ENCODE data around the gene ITFG2. TPM values are rescaled to one million over a fixed set of nuclear protein-coding genes. Genes with fewer than 3 reads are reported as not detected.

The ITFG2 gene
- total and polyA plus RNA-seq, 2 experiments from 2014 or later: 17.3 to 32.6 TPM

DNA sequence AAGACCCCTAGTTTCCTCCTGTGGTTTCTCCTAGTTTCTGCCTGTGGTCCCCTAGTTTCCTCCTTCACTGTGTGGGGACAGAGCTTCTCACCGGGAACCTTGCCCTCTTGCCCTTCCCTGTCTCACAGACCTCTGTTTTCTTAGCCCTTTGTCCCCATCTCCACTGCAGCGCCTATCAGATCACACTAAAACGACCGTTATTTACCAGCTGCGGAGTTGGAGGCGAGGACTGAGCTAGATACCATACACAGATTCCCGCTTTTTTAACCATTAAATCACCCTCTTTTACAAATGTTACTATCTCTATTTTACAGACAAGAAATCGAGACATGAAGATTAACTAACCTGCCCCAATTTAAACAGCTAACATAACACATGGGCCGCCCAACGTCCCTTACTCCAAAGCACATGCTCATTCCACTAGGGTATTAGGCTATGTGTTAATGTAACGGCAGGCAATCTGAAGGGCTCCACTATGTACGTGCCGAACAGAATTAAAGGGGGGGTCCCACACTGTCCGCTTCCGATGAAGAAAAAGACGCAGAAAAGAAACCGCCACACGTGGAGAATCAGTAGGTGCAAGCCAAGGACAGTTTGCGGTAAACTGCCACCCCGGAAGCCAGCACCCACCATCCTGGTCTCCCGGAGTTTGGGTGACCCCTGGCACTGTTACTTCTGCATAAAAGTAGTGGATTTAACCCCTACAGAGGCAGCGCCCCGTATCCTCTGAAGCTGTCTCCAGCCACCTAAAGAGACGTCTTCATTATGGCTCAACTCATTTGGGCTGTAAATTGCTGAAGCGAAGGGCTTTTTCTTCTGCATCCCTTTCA, 19.6 kb upstream of the ITFG2 start:
- Histone ChIP-seq H3F3A (replicated peaks; ENCODE audit: low read depth) (peaks cover 20% of the 10 kb centered on the region), H3K36me3 (ENCODE audit: insufficient read depth) (peaks cover 15% of the 10 kb centered on the region), H3K79me2 (replicated peaks; ENCODE audit: insufficient read depth) (peaks cover 23% of the 10 kb centered on the region), H3K9me2 (ENCODE audit: insufficient read depth) (no peaks in the 10 kb centered on the region), H3K4me3 (peak overlapping the region; percentile 91; the same call in 1 of the 2 replicates), H2AFZ (no peak overlapping the region), H3K27ac (ENCODE audit: low read depth) (no peak overlapping the region), H4K20me1 (replicated peaks; ENCODE audit: insufficient read depth) (peaks cover 17% of the 10 kb centered on the region), H3K27me3 (ENCODE audit: insufficient read depth) (no peaks in the 10 kb centered on the region), H3K4me1 (ENCODE audit: insufficient read depth) (peaks cover 24% of the 10 kb centered on the region), H3K4me2 (no peak overlapping the region)
- Mint-ChIP-seq H3K27me3 (ENCODE audit: insufficient read depth, low read depth, poor library complexity) (peaks cover 22% of the 10 kb centered on the region), H3K27ac (no peak overlapping the region), H3K9me3 (peaks cover 5% of the 10 kb centered on the region; the same call in 1 of the 3 replicates), H3K36me3 (ENCODE audit: low read depth) (peaks cover 20% of the 10 kb centered on the region), H3K4me3 (peak overlapping the region; percentile 77), H3K4me1 (peaks cover 32% of the 10 kb centered on the region)
- TF ChIP-seq, protein P1, sequence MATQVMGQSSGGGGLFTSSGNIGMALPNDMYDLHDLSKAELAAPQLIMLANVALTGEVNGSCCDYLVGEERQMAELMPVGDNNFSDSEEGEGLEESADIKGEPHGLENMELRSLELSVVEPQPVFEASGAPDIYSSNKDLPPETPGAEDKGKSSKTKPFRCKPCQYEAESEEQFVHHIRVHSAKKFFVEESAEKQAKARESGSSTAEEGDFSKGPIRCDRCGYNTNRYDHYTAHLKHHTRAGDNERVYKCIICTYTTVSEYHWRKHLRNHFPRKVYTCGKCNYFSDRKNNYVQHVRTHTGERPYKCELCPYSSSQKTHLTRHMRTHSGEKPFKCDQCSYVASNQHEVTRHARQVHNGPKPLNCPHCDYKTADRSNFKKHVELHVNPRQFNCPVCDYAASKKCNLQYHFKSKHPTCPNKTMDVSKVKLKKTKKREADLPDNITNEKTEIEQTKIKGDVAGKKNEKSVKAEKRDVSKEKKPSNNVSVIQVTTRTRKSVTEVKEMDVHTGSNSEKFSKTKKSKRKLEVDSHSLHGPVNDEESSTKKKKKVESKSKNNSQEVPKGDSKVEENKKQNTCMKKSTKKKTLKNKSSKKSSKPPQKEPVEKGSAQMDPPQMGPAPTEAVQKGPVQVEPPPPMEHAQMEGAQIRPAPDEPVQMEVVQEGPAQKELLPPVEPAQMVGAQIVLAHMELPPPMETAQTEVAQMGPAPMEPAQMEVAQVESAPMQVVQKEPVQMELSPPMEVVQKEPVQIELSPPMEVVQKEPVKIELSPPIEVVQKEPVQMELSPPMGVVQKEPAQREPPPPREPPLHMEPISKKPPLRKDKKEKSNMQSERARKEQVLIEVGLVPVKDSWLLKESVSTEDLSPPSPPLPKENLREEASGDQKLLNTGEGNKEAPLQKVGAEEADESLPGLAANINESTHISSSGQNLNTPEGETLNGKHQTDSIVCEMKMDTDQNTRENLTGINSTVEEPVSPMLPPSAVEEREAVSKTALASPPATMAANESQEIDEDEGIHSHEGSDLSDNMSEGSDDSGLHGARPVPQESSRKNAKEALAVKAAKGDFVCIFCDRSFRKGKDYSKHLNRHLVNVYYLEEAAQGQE (IDR thresholded peaks at IDR 0.05; ENCODE audit: unreplicated experiment): no peak
- TF ChIP-seq, protein P2, sequence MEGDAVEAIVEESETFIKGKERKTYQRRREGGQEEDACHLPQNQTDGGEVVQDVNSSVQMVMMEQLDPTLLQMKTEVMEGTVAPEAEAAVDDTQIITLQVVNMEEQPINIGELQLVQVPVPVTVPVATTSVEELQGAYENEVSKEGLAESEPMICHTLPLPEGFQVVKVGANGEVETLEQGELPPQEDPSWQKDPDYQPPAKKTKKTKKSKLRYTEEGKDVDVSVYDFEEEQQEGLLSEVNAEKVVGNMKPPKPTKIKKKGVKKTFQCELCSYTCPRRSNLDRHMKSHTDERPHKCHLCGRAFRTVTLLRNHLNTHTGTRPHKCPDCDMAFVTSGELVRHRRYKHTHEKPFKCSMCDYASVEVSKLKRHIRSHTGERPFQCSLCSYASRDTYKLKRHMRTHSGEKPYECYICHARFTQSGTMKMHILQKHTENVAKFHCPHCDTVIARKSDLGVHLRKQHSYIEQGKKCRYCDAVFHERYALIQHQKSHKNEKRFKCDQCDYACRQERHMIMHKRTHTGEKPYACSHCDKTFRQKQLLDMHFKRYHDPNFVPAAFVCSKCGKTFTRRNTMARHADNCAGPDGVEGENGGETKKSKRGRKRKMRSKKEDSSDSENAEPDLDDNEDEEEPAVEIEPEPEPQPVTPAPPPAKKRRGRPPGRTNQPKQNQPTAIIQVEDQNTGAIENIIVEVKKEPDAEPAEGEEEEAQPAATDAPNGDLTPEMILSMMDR (conservative IDR thresholded peaks at IDR 0.05; ENCODE audit: low read depth in 2 of 2): no peak
- TF ChIP-seq JUNB (IDR thresholded peaks at IDR 0.05; ENCODE audit: unreplicated experiment): no peak
- ATAC-seq (no peak), DNase-seq (ENCODE audit: low spot score) (no peak)

DNA sequence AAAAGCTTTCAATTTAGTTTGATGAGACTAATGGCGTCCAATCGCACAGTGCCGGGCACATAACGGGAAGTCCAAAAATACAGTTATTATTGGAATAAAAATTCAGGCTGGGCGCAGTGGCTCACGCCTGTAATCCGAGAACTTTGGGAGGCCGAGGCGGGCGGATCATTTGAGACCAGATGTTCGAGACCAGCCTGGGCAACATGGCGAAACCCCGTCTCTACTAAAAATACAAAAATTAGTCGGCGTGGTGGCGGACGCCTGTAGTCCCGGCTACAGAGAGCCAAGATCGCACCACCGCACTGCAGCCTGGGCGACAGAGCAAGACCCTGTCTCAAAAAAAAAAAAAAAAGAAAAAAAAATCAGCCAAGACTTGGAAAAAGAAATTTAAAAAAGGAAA, 18.9 kb upstream of the ITFG2 start:
- Mint-ChIP-seq H3K4me1 (peaks cover 32% of the 10 kb centered on the region), H3K4me3 (peak overlapping the region; percentile 77), H3K27ac (no peak overlapping the region), H3K27me3 (ENCODE audit: insufficient read depth, low read depth, poor library complexity) (peaks cover 22% of the 10 kb centered on the region), H3K36me3 (ENCODE audit: low read depth) (peaks cover 27% of the 10 kb centered on the region), H3K9me3 (peaks cover 5% of the 10 kb centered on the region; the same call in 1 of the 3 replicates)
- DNase-seq (ENCODE audit: low spot score): no peak
- Histone ChIP-seq H3K4me2 (peak overlapping the region; percentile 77), H3K36me3 (ENCODE audit: insufficient read depth) (peaks cover 22% of the 10 kb centered on the region), H3K4me1 (ENCODE audit: insufficient read depth) (peaks cover 24% of the 10 kb centered on the region), H3F3A (replicated peaks; ENCODE audit: low read depth) (peaks cover 24% of the 10 kb centered on the region), H4K20me1 (replicated peaks; ENCODE audit: insufficient read depth) (peaks cover 22% of the 10 kb centered on the region), H3K4me3 (peak overlapping the region; percentile 91), H3K27ac (ENCODE audit: low read depth) (no peak overlapping the region), H3K9me2 (ENCODE audit: insufficient read depth) (no peaks in the 10 kb centered on the region), H3K79me2 (replicated peaks; ENCODE audit: insufficient read depth) (peaks cover 28% of the 10 kb centered on the region), H2AFZ (no peak overlapping the region; the same call in 1 of the 2 replicates), H3K27me3 (ENCODE audit: insufficient read depth) (no peaks in the 10 kb centered on the region)
- ATAC-seq: no peak
- TF ChIP-seq, protein P3, sequence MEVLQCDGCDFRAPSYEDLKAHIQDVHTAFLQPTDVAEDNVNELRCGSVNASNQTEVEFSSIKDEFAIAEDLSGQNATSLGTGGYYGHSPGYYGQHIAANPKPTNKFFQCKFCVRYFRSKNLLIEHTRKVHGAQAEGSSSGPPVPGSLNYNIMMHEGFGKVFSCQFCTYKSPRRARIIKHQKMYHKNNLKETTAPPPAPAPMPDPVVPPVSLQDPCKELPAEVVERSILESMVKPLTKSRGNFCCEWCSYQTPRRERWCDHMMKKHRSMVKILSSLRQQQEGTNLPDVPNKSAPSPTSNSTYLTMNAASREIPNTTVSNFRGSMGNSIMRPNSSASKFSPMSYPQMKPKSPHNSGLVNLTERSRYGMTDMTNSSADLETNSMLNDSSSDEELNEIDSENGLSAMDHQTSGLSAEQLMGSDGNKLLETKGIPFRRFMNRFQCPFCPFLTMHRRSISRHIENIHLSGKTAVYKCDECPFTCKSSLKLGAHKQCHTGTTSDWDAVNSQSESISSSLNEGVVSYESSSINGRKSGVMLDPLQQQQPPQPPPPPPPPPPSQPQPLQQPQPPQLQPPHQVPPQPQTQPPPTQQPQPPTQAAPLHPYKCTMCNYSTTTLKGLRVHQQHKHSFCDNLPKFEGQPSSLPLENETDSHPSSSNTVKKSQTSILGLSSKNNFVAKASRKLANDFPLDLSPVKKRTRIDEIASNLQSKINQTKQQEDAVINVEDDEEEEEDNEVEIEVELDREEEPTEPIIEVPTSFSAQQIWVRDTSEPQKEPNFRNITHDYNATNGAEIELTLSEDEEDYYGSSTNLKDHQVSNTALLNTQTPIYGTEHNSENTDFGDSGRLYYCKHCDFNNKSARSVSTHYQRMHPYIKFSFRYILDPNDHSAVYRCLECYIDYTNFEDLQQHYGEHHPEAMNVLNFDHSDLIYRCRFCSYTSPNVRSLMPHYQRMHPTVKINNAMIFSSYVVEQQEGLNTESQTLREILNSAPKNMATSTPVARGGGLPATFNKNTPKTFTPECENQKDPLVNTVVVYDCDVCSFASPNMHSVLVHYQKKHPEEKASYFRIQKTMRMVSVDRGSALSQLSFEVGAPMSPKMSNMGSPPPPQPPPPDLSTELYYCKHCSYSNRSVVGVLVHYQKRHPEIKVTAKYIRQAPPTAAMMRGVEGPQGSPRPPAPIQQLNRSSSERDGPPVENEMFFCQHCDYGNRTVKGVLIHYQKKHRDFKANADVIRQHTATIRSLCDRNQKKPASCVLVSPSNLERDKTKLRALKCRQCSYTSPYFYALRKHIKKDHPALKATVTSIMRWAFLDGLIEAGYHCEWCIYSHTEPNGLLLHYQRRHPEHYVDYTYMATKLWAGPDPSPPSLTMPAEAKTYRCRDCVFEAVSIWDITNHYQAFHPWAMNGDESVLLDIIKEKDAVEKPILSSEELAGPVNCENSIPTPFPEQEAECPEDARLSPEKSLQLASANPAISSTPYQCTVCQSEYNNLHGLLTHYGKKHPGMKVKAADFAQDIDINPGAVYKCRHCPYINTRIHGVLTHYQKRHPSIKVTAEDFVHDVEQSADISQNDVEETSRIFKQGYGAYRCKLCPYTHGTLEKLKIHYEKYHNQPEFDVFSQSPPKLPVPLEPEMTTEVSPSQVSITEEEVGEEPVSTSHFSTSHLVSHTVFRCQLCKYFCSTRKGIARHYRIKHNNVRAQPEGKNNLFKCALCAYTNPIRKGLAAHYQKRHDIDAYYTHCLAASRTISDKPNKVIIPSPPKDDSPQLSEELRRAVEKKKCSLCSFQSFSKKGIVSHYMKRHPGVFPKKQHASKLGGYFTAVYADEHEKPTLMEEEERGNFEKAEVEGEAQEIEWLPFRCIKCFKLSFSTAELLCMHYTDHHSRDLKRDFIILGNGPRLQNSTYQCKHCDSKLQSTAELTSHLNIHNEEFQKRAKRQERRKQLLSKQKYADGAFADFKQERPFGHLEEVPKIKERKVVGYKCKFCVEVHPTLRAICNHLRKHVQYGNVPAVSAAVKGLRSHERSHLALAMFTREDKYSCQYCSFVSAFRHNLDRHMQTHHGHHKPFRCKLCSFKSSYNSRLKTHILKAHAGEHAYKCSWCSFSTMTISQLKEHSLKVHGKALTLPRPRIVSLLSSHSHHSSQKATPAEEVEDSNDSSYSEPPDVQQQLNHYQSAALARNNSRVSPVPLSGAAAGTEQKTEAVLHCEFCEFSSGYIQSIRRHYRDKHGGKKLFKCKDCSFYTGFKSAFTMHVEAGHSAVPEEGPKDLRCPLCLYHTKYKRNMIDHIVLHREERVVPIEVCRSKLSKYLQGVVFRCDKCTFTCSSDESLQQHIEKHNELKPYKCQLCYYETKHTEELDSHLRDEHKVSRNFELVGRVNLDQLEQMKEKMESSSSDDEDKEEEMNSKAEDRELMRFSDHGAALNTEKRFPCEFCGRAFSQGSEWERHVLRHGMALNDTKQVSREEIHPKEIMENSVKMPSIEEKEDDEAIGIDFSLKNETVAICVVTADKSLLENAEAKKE (CRISPR knock-in tag; IDR thresholded peaks at IDR 0.05): no peak
- TF ChIP-seq NANOG (IDR thresholded peaks at IDR 0.05; ENCODE audit: borderline replicate concordance) (no peak), POLR2AphosphoS5 (IDR thresholded peaks at IDR 0.05; ENCODE audit: low read depth) (no peak)

All from GM23338 (cell line).